Ammon's horn (tissue), 1 donor: ENCODE data around the gene ATAD3A.

Experiments used
- DNase-seq: peaks from one replicate; pipeline ENCODE4 v3.0.0-alpha.2; 2016; ENCODE audit warnings: low spot score

The ATAD3A gene

GRCh38 chr1:1539310-1540089 is 27.5 kb downstream of the ATAD3A start:
- no peak for DNase-seq

- peak; percentile 88 for DNase-seq
Measured at GRCh38 chr1:1540090-1540817, 28.3 kb downstream of the ATAD3A start, which contains the start of gene TMEM240. TSS of gene TMEM240 (minus strand) at chr1:1540624. CDS start at chr1:1540346, 278 bp downstream.

GRCh38 chr1:1540818-1541628 is 29.1 kb downstream of the ATAD3A start:
- DNase-seq, result no peak

- DNase-seq, result no peak
Measured at GRCh38 chr1:1541956-1542765, 30.2 kb downstream of the ATAD3A start.

- DNase-seq, result no peak
Measured at GRCh38 chr1:1542766-1543705, 31.1 kb downstream of the ATAD3A start.

- DNase-seq, result no peak
Measured at GRCh38 chr1:1543706-1544099, 31.7 kb downstream of the ATAD3A start.

GRCh38 chr1:1544544-1544943 is 32.6 kb downstream of the ATAD3A start:
- no peak for DNase-seq

- DNase-seq, result no peak
Measured at GRCh38 chr1:1545946-1546737, 34.2 kb downstream of the ATAD3A start.

- no peak for DNase-seq
Measured at GRCh38 chr1:1547011-1547410, 35.0 kb downstream of the ATAD3A start.

- no peak for DNase-seq
Measured at GRCh38 chr1:1547476-1547875, 35.5 kb downstream of the ATAD3A start.

- no peak for DNase-seq
Measured at GRCh38 chr1:1548591-1548990, 36.6 kb downstream of the ATAD3A start.

- no peak for DNase-seq
Measured at GRCh38 chr1:1550087-1550486, 38.1 kb downstream of the ATAD3A start.

- DNase-seq, result peak; percentile 56
Measured at GRCh38 chr1:1550591-1551432, 38.9 kb downstream of the ATAD3A start.

GRCh38 chr1:1551524-1552262 is 39.7 kb downstream of the ATAD3A start:
- no peak for DNase-seq

GRCh38 chr1:1552263-1552639 is 40.3 kb downstream of the ATAD3A start:
- no peak for DNase-seq

- no peak for DNase-seq
Measured at GRCh38 chr1:1553821-1554494, 42.0 kb downstream of the ATAD3A start.

- no peak for DNase-seq
Measured at GRCh38 chr1:1554550-1554925, 42.6 kb downstream of the ATAD3A start.
